SK-N-SH (cell line): ENCODE data around the gene ACTR10. TPM values are rescaled to one million over a fixed set of nuclear protein-coding genes. Genes with fewer than 3 reads are reported as not detected.

ENCODE experiments used
- CTCF ChIA-PET: fragments of 300-600, 350-600 bp; formaldehyde crosslinking; extraction: SDS; loops from one replicate; lab custom pipeline; 2021; lab: Yijun Ruan, JAX
- POLR2A ChIA-PET: fragments of 350-600 bp; sonication (Branson Sonifier 250); formaldehyde crosslinking; extraction: SDS; loops from one replicate; lab custom pipeline; 2020; ENCODE audit warnings: antibody characterized with exemption, inconsistent platforms; lab: Yijun Ruan, JAX
- DNase-seq: peaks from one replicate; pipeline ENCODE4 v3.0.0; 2012
- H2AFZ ChIP-seq: fragments of 200-600 bp; sonication (generic); 2 replicates; pipeline ENCODE4 v1.8.1; 2016; ENCODE audit warnings: antibody characterized with exemption, mild to moderate bottlenecking, low read depth
- H3F3A ChIP-seq: fragments of 200-600 bp; sonication (generic); replicated peaks from 2 replicates; pipeline ENCODE3; 2016; ENCODE audit warnings: antibody characterized with exemption, mild to moderate bottlenecking; ENCODE audit not compliant: insufficient read depth
- H3K27ac ChIP-seq, 2 experiments: fragments of 200-500 bp in 1 of 2; fragments of 200-600 bp in 1 of 2; sonication (Bioruptor generic) in 1 of 2; sonication (generic), shearing (Covaris generic) in 1 of 2; 2 replicates each; pipeline versions ENCODE4 v1.5.1 to v1.6.1; 2014 to 2016; ENCODE audit warnings: low read depth in 2 of 2, inconsistent platforms in 1 of 2, low read length in 1 of 2, mild to moderate bottlenecking in 1 of 2, mixed read lengths in 1 of 2
- H3K27me3 ChIP-seq: fragments of 200-600 bp; sonication (generic), shearing (Covaris generic); 2 replicates; pipeline ENCODE4 v1.6.1; 2016; ENCODE audit warnings: mixed run types; ENCODE audit not compliant: insufficient read depth
- H3K36me3 ChIP-seq, 2 experiments: fragments of 200-500 bp in 1 of 2; fragments of 200-600 bp in 1 of 2; sonication (Bioruptor generic) in 1 of 2; sonication (generic) in 1 of 2; replicated peaks in 1 of 2; 2 replicates each; pipeline versions ENCODE3 to v1.5.1; 2014 to 2016; ENCODE audit warnings: low read length in 1 of 2, mild to moderate bottlenecking in 1 of 2; ENCODE audit not compliant: insufficient read depth in 2 of 2, control insufficient read depth in 1 of 2
- H3K4me1 ChIP-seq, 2 experiments: fragments of 200-500 bp in 1 of 2; fragments of 200-600 bp in 1 of 2; sonication (Bioruptor generic) in 1 of 2; sonication (generic), shearing (Covaris generic) in 1 of 2; 2 replicates each; pipeline versions ENCODE4 v1.5.1 to v1.6.1; 2014 to 2016; ENCODE audit warnings: low read depth in 1 of 2, low read length in 1 of 2, mixed run types in 1 of 2; ENCODE audit not compliant: insufficient read depth in 2 of 2, control insufficient read depth in 1 of 2
- H3K4me2 ChIP-seq: fragments of 200-600 bp; sonication (generic), shearing (Covaris generic); 2 replicates; pipeline ENCODE4 v1.6.1; 2017; ENCODE audit warnings: mixed run types
- H3K4me3 ChIP-seq, 2 experiments: fragments of 200-500 bp in 1 of 2; fragments of 200-600 bp in 1 of 2; sonication (Bioruptor generic) in 1 of 2; sonication (generic), shearing (Covaris generic) in 1 of 2; 2 replicates each; pipeline versions ENCODE4 v1.5.1 to v1.8.1; 2014 to 2016; ENCODE audit warnings: low read depth in 2 of 2, inconsistent platforms in 1 of 2, low read length in 1 of 2, mild to moderate bottlenecking in 1 of 2, mixed read lengths in 1 of 2, moderate library complexity in 1 of 2
- H3K79me2 ChIP-seq: fragments of 200-600 bp; sonication (generic); 2 replicates; pipeline ENCODE4 v1.8.1; 2017; ENCODE audit warnings: mild to moderate bottlenecking; ENCODE audit not compliant: insufficient read depth
- H3K9ac ChIP-seq: fragments of 200-600 bp; sonication (generic); 2 replicates; pipeline ENCODE4 v1.6.1; 2017; ENCODE audit warnings: mixed run types
- H3K9me2 ChIP-seq: fragments of 200-600 bp; sonication (generic); 2 replicates; pipeline ENCODE4 v1.6.1; 2017; ENCODE audit warnings: mixed run types
- H3K9me3 ChIP-seq: fragments of 200-600 bp; sonication (generic); 2 replicates; pipeline ENCODE4 v1.6.1; 2017; ENCODE audit warnings: mixed run types, mild to moderate bottlenecking, moderate library complexity
- H4K20me1 ChIP-seq: fragments of 200-600 bp; sonication (generic); 2 replicates; pipeline ENCODE4 v1.6.1; 2017; ENCODE audit warnings: mild to moderate bottlenecking, mixed run types; ENCODE audit not compliant: insufficient read depth
- CHD2 ChIP-seq: fragments of 150-350 bp; IDR thresholded peaks from 2 replicates; pipeline ENCODE4 v1.6.1; 2018; ENCODE audit warnings: low read length; ENCODE audit not compliant: partially characterized antibody
- CTCF ChIP-seq: fragments of 200-600 bp; sonication (generic); IDR thresholded peaks from 2 replicates; pipeline ENCODE4 v1.6.1; 2017; ENCODE audit warnings: antibody characterized with exemption, mild to moderate bottlenecking, moderate library complexity
- FOSL2 ChIP-seq: IDR thresholded peaks from 2 replicates; pipeline ENCODE4 v1.4.0; 2012; ENCODE audit warnings: low read depth, mild to moderate bottlenecking, moderate library complexity, borderline replicate concordance
- GABPA ChIP-seq: IDR thresholded peaks from 2 replicates; pipeline ENCODE4 v1.4.0; 2012; ENCODE audit warnings: low read depth, mild to moderate bottlenecking
- GATA2 ChIP-seq: sonication (generic); formaldehyde crosslinking; IDR thresholded peaks from 2 replicates; pipeline ENCODE4 v1.5.0; 2020; ENCODE audit warnings: mild to moderate bottlenecking, missing genetic modification reagents
- JUND ChIP-seq: IDR thresholded peaks from 2 replicates; pipeline ENCODE4 v1.4.0; 2012
- MEF2A ChIP-seq: IDR thresholded peaks from 2 replicates; pipeline ENCODE4 v1.4.0; 2012; ENCODE audit warnings: low read depth, borderline replicate concordance
- POLR2AphosphoS5 ChIP-seq: IDR thresholded peaks from 2 replicates; pipeline ENCODE4 v1.6.1; 2012; ENCODE audit warnings: low read depth, low read length
- RAD21 ChIP-seq: IDR thresholded peaks from 2 replicates; pipeline ENCODE4 v1.6.1; 2012; ENCODE audit warnings: mild to moderate bottlenecking, low read length
- REST ChIP-seq: IDR thresholded peaks from 2 replicates; pipeline ENCODE4 v1.6.1; 2012; ENCODE audit warnings: mild to moderate bottlenecking, low read depth, low read length, moderate library complexity
- SIN3A ChIP-seq: IDR thresholded peaks from 2 replicates; pipeline ENCODE4 v1.6.1; 2012; ENCODE audit warnings: low read depth, mild to moderate bottlenecking, low read length, moderate library complexity, borderline replicate concordance
- SMC3 ChIP-seq: IDR thresholded peaks from 2 replicates; pipeline ENCODE4 v1.6.1; 2012; ENCODE audit warnings: low read depth, low read length, improper control_type of control experiment
- TAF1 ChIP-seq: IDR thresholded peaks from 2 replicates; pipeline ENCODE4 v1.6.1; 2012; ENCODE audit warnings: low read depth, mild to moderate bottlenecking, low read length, moderate library complexity, borderline replicate concordance
- TCF12 ChIP-seq: IDR thresholded peaks from 2 replicates; pipeline ENCODE4 v1.4.0; 2012
- WGBS: methylation state at CpG from one replicate; pipeline ENCODE4 v1.1.6; 2017; ENCODE audit warnings: low lambda C conversion rate; 5-methylcytosine and 5-hydroxymethylcytosine counted together
- polyA plus RNA-seq, 3 experiments: library from polyadenylated mRNA; depleted of rRNA; stranded (reverse); fragments of >200 nt; gene quantifications; 2 replicates each; pipeline ENCODE4 v1.2.3, GENCODE V29; 2012
- TF ChIP-seq, protein P1 (sequence below): IDR thresholded peaks from 2 replicates; pipeline ENCODE4 v1.4.0; 2012; ENCODE audit warnings: low read depth

ACTR10 gene
- polyA plus RNA-seq, 1 of the 3 experiments (the other 2 are of a cell fraction) = 32.9 TPM

GRCh38 chr14:58265401-58265800 is 65.5 kb downstream of the ACTR10 start:
- Histone ChIP-seq H3K4me1 (no peaks in the 10 kb centered on the region), H3F3A (peaks cover 66% of the 10 kb centered on the region), H3K9me3 (no peaks in the 10 kb centered on the region), H3K27me3 (no peaks in the 10 kb centered on the region), H3K4me3 (no peak overlapping the region), H3K27ac (no peak overlapping the region), H2AFZ (no peak overlapping the region), H3K79me2 (peaks cover 69% of the 10 kb centered on the region), H3K36me3 (peaks cover 64 to 94% of the 10 kb centered on the region in 2 experiments), H3K4me2 (no peak overlapping the region), H3K9me2 (no peaks in the 10 kb centered on the region), H3K9ac (no peak overlapping the region), H4K20me1 (0 out of 2 replicates have a peak, but pooled peaks cover 6% of the 10 kb centered on the region)
- TF ChIP-seq POLR2AphosphoS5 = no peak
- ChIA-PET POLR2A (no interaction called here), CTCF (no interaction called here)
- DNase-seq = no peak

- POLR2A ChIA-PET = no interaction called here
- no peak overlapping the region for H3K27ac ChIP-seq
- peaks cover 26% of the 10 kb centered on the region for H4K20me1 ChIP-seq
- TF ChIP-seq GABPA = no peak
- TF ChIP-seq CTCF = no peak
- TF ChIP-seq, all 33 proteins: peak for 0
- H3K79me2 ChIP-seq = peaks cover 82% of the 10 kb centered on the region
- H3K36me3 ChIP-seq = peaks cover 60 to 91% of the 10 kb centered on the region in 2 experiments
- no peaks in the 10 kb centered on the region for H3K9me2 ChIP-seq
- CTCF ChIA-PET = no interaction called here
- H3K4me3 ChIP-seq = no peak overlapping the region
- no peak overlapping the region for H2AFZ ChIP-seq
- H3K9me3 ChIP-seq = no peaks in the 10 kb centered on the region
- H3K27me3 ChIP-seq = no peaks in the 10 kb centered on the region
- peaks cover 80% of the 10 kb centered on the region for H3F3A ChIP-seq
- peaks cover 0 to 4% of the 10 kb centered on the region in 2 experiments; a peak in 1 of 4 replicates for H3K4me1 ChIP-seq
- WGBS = 67% methylated on average over 2 of the region's 2 CpGs
- H3K4me2 ChIP-seq = no peak overlapping the region
- DNase-seq = no peak
- H3K9ac ChIP-seq = no peak overlapping the region
Measured at GRCh38 chr14:58270628-58271027, 70.7 kb downstream of the ACTR10 start.

GRCh38 chr14:58272588-58273372 is 72.8 kb downstream of the ACTR10 start:
- Histone ChIP-seq H3K4me2 (no peak overlapping the region), H3K27ac (no peak overlapping the region), H3K4me1 (peaks cover 0 to 9% of the 10 kb centered on the region in 2 experiments; a peak in 2 of 4 replicates), H3K27me3 (no peaks in the 10 kb centered on the region), H3F3A (peaks cover 64% of the 10 kb centered on the region), H3K36me3 (peaks cover 42 to 89% of the 10 kb centered on the region in 2 experiments), H3K9me3 (no peaks in the 10 kb centered on the region), H3K9ac (no peak overlapping the region), H3K79me2 (peaks cover 94% of the 10 kb centered on the region), H3K9me2 (no peaks in the 10 kb centered on the region), H4K20me1 (peaks cover 39% of the 10 kb centered on the region), H3K4me3 (no peak overlapping the region), H2AFZ (no peak overlapping the region)
- POLR2A ChIA-PET = no interaction called here
- no peak for DNase-seq
- 81% methylated on average over 4 of the region's 4 CpGs for WGBS
- CTCF ChIA-PET = no interaction called here
- TF ChIP-seq SIN3A (no peak), MEF2A (no peak), TAF1 (no peak), RAD21 (no peak), TCF12 (no peak), JUND (no peak), CHD2 (no peak), SMC3 (no peak), REST (no peak), POLR2AphosphoS5 (no peak), FOSL2 (no peak), GATA2 (no peak)
- TF ChIP-seq, protein P1, sequence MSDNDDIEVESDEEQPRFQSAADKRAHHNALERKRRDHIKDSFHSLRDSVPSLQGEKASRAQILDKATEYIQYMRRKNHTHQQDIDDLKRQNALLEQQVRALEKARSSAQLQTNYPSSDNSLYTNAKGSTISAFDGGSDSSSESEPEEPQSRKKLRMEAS = no peak
